B cell (primary cell): Measurements from ENCODE around the gene MYO10. TPM values are rescaled to one million over a fixed set of nuclear protein-coding genes. Genes with fewer than 3 reads are reported as not detected.

Experiments
- ATAC-seq: fragments of 200-7000 bp; cut with Tn5 transposase; one replicate; pipeline ENCODE4 v1.10.0; 2021; ENCODE audit warnings: low read depth, mild to moderate bottlenecking, moderate number of reproducible peaks, moderate library complexity
- CTCF ChIA-PET: fragments of 350-600 bp; sonication (Branson Sonifier 250); formaldehyde crosslinking; loops from one replicate; lab custom pipeline; 2021; ENCODE audit warnings: antibody characterized with exemption, inconsistent platforms; lab: Charles Lee
- POLR2A ChIA-PET: fragments of 350-600 bp; sonication (Branson Sonifier 250); formaldehyde crosslinking; loops from one replicate; lab custom pipeline; 2021; ENCODE audit warnings: antibody characterized with exemption; lab: Charles Lee
- DNase-seq: peaks from one replicate; pipeline ENCODE4 v3.0.0; 2013
- H2AFZ ChIP-seq: 2 replicates; pipeline ENCODE4 v1.6.1; 2012; ENCODE audit warnings: mild to moderate bottlenecking, low read depth, low read length; ENCODE audit not compliant: insufficient read depth, poor library complexity, severe bottlenecking
- H3K27ac ChIP-seq, 2 donors: 1 replicate in 1 of 2; 2 replicates in 1 of 2; pipeline ENCODE4 v1.5.1; 2012 to 2013; ENCODE audit warnings: low read length in 2 of 2, mild to moderate bottlenecking in 2 of 2, moderate library complexity in 1 of 2
- H3K27me3 ChIP-seq, 4 experiments: fragments of 200-600 bp in 1 of 4; sonication (generic) in 1 of 4; replicated peaks in 1 of 4; 1 replicate in 2 of 4; 2 replicates in 2 of 4; pipeline versions ENCODE4 v1.6.1 to v1.7.0; 2013 to 2016; ENCODE audit warnings: low read length in 3 of 4, mild to moderate bottlenecking in 2 of 4, mixed read lengths in 1 of 4, moderate library complexity in 1 of 4; ENCODE audit not compliant: insufficient read depth in 4 of 4, control insufficient read depth in 3 of 4; ENCODE audit errors: control extremely low read depth in 1 of 4
- H3K36me3 ChIP-seq, 2 experiments: replicated peaks in 1 of 2; 1 replicate in 1 of 2; 2 replicates in 1 of 2; pipeline versions ENCODE4 v1.6.1 to v1.7.1; 2013; ENCODE audit warnings: low read length in 1 of 2; ENCODE audit not compliant: insufficient read depth in 2 of 2, control insufficient read depth in 1 of 2; ENCODE audit errors: control extremely low read depth in 1 of 2, extremely low read depth in 1 of 2
- H3K4me1 ChIP-seq, 2 donors: fragments of 200-600 bp in 1 of 2; sonication (generic) in 1 of 2; 1 replicate in 1 of 2; 2 replicates in 1 of 2; pipeline versions ENCODE4 v1.5.1 to v1.6.1; 2013 to 2017; ENCODE audit warnings: low read length in 2 of 2; ENCODE audit not compliant: control insufficient read depth in 2 of 2, insufficient read depth in 2 of 2
- H3K4me2 ChIP-seq: replicated peaks from 2 replicates; pipeline ENCODE3; 2012; ENCODE audit warnings: mild to moderate bottlenecking, low read depth, low read length; ENCODE audit not compliant: poor library complexity, severe bottlenecking
- H3K4me3 ChIP-seq, 5 experiments: fragments of 200-600 bp in 1 of 5; sonication (generic) in 1 of 5; 1 replicate in 3 of 5; 2 replicates in 2 of 5; pipeline versions ENCODE4 v1.5.1 to v1.7.0; 2011 to 2016; ENCODE audit warnings: low read length in 4 of 5, mild to moderate bottlenecking in 4 of 5, low read depth in 2 of 5, control low read depth in 1 of 5, moderate library complexity in 1 of 5; ENCODE audit not compliant: insufficient read depth in 1 of 5; ENCODE audit errors: control extremely low read depth in 1 of 5, extremely low read depth in 1 of 5
- H3K79me2 ChIP-seq: fragments of 200-600 bp; sonication (generic); one replicate; pipeline ENCODE4 v1.6.0; 2016; ENCODE audit warnings: low read length; ENCODE audit not compliant: control insufficient read depth, insufficient read depth
- H3K9ac ChIP-seq: fragments of 200-600 bp; sonication (generic); 2 replicates; pipeline ENCODE4 v1.6.1; 2017; ENCODE audit warnings: mild to moderate bottlenecking, low read length, moderate library complexity
- H3K9me3 ChIP-seq, 3 donors: one replicate each; pipeline versions ENCODE4 v1.6.1 to v1.7.1; 2013; ENCODE audit warnings: low read length in 2 of 3; ENCODE audit not compliant: control insufficient read depth in 2 of 3, insufficient read depth in 1 of 3; ENCODE audit errors: control extremely low read depth in 1 of 3
- H4K20me1 ChIP-seq: 2 replicates; pipeline ENCODE4 v1.6.0; 2012; ENCODE audit warnings: mild to moderate bottlenecking, low read length; ENCODE audit not compliant: insufficient read depth, control insufficient read depth, poor library complexity, severe bottlenecking
- H3K27ac Mint-ChIP-seq: one replicate; pipeline ENCODE4 v1.8.0; 2021; ENCODE audit warnings: mixed read lengths
- H3K27me3 Mint-ChIP-seq: one replicate; pipeline ENCODE4 v1.8.0; 2021; ENCODE audit warnings: mixed read lengths
- H3K4me1 Mint-ChIP-seq: one replicate; pipeline ENCODE4 v1.8.0; 2021; ENCODE audit warnings: mixed read lengths
- H3K4me3 Mint-ChIP-seq: one replicate; pipeline ENCODE4 v1.8.0; 2021; ENCODE audit warnings: mixed read lengths
- H3K9me3 Mint-ChIP-seq: one replicate; pipeline ENCODE4 v1.8.0; 2022; ENCODE audit warnings: mixed read lengths; ENCODE audit not compliant: insufficient read depth
- CTCF ChIP-seq: fragments of 200-600 bp; IDR thresholded peaks from one replicate; pipeline ENCODE4 v1.8.0; 2022; ENCODE audit warnings: antibody characterized with exemption, mild to moderate bottlenecking
- EZH2 ChIP-seq: IDR thresholded peaks from 2 replicates; pipeline ENCODE4 v1.6.1; 2012; ENCODE audit warnings: borderline replicate concordance, low read depth, mild to moderate bottlenecking, moderate library complexity, low read length; ENCODE audit not compliant: insufficient read depth, poor library complexity, severe bottlenecking
- WGBS: methylation state at CpG from one replicate; pipeline ENCODE4 v1.1.5; 2013; ENCODE audit warnings: missing lambda C conversion rate; ENCODE audit not compliant: insufficient coverage; 5-methylcytosine and 5-hydroxymethylcytosine counted together
- intact Hi-C: fragments of 100-400 bp; cut with micrococcal nuclease; formaldehyde crosslinking; loops from one replicate; pipeline ENCODE4 v1.10.0; 2022
- polyA plus RNA-seq: library from polyadenylated mRNA; depleted of rRNA; stranded (reverse); fragments of >200 nt; gene quantifications from 2 replicates; pipeline ENCODE4 v1.2.3, GENCODE V29; 2012
- total RNA-seq, 2 donors: library from RNA; stranded (reverse); fragments of 120-200 nt in 1 of 2; gene quantifications; 1 replicate in 1 of 2; 2 replicates in 1 of 2; pipeline versions ENCODE4 v1.2.3 to v1.2.4, GENCODE V29; 2013 to 2022

MYO10 gene
- total and polyA plus RNA-seq, 2 donors (not counting 1 experiment from before 2014, with no cell fraction given) = 0.10 TPM; not detected in 1

- H3K9me3 ChIP-seq = no peaks in the 10 kb centered on the region
- no peak overlapping the region for H3K27ac ChIP-seq
- H3K79me2 ChIP-seq = no peaks in the 10 kb centered on the region
- DNase-seq = no peak
- CTCF ChIA-PET = interaction anchor here (0.7 kb wide), 1 partner anchor 18 kb away, joined by 3 read pairs; no protein-coding TSS in a partner anchor
- H2AFZ ChIP-seq = no peak overlapping the region
- no peaks in the 10 kb centered on the region for H3K9me3 Mint-ChIP-seq
- no peak overlapping the region for H3K9ac ChIP-seq
- no peaks in the 10 kb centered on the region for H3K4me1 Mint-ChIP-seq
- intact Hi-C loops = no loop called here
- H3K4me2 ChIP-seq = no peak overlapping the region
- H3K27ac Mint-ChIP-seq = no peak overlapping the region
- H3K27me3 Mint-ChIP-seq = peaks cover 3% of the 10 kb centered on the region
- H3K4me1 ChIP-seq = no peaks in the 10 kb centered on the region
- H3K36me3 ChIP-seq = no peaks in the 10 kb centered on the region
- WGBS = 73% methylated on average over 2 of the region's 4 CpGs
- POLR2A ChIA-PET = no interaction called here
- ATAC-seq = no peak
- H3K4me3 ChIP-seq = no peak overlapping the region
- H4K20me1 ChIP-seq = no peaks in the 10 kb centered on the region
- no peaks in the 10 kb centered on the region for H3K27me3 ChIP-seq
- TF ChIP-seq CTCF (no peak), EZH2 (no peak)
- no peak overlapping the region for H3K4me3 Mint-ChIP-seq
These were observed 123.2 kb downstream of the MYO10 start for GRCh38 chr5:16812911-16813310.

GRCh38 chr5:16812448-16812847, 123.6 kb downstream of the MYO10 start:
- Histone ChIP-seq H3K27ac (no peak overlapping the region), H3K4me2 (no peak overlapping the region), H3K4me3 (no peak overlapping the region), H3K4me1 (no peaks in the 10 kb centered on the region), H4K20me1 (no peaks in the 10 kb centered on the region), H2AFZ (no peak overlapping the region), H3K27me3 (no peaks in the 10 kb centered on the region), H3K9ac (no peak overlapping the region), H3K9me3 (no peaks in the 10 kb centered on the region), H3K79me2 (no peaks in the 10 kb centered on the region), H3K36me3 (no peaks in the 10 kb centered on the region)
- ATAC-seq (no peak), DNase-seq (no peak)
- POLR2A ChIA-PET = no interaction called here
- H3K9me3 Mint-ChIP-seq = no peaks in the 10 kb centered on the region
- intact Hi-C loops = no loop called here
- no peaks in the 10 kb centered on the region for H3K4me1 Mint-ChIP-seq
- WGBS = 100% methylated on average over 1 of the region's 3 CpGs
- CTCF ChIA-PET = interaction anchor here (0.7 kb wide), 1 partner anchor 18 kb away, joined by 3 read pairs; no protein-coding TSS in a partner anchor
- no peak overlapping the region for H3K4me3 Mint-ChIP-seq
- H3K27ac Mint-ChIP-seq = no peak overlapping the region
- TF ChIP-seq EZH2 (no peak), CTCF (no peak)
- H3K27me3 Mint-ChIP-seq = peaks cover 3% of the 10 kb centered on the region
